Eye (tissue), 1 donor: Measurements from ENCODE around the gene LIPT2.
A peak's percentile ranks its signal among the peaks of the same experiment; 100 is the strongest.

Source experiments
- DNase-seq: peaks from one replicate; pipeline ENCODE4 v3.0.0-alpha.2; 2015

The LIPT2 gene

GRCh38 chr11:74462631-74463030 lies 30.9 kb downstream of the LIPT2 start:
- DNase-seq: no peak

DNA sequence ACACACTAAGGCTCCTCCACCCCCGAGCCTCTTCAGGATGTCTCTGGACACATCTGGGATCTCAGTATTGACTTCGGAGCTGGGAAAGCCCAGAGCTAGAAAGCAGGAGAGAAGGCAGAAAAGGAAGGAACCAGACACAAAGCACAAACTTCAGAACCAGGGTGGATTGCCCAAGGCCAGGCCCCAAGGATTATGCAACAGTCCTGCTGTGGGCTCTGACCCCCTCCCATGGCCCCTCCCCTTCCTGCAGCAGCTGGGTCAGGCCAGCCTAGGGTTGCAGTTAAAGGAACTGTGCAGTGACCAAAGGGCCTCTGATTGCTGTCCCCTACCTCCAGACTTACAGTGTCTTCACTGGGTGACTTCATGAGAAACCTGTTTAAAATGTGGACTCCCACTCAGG lies 31.5 kb downstream of the LIPT2 start:
- DNase-seq: peak; percentile 17

GRCh38 chr11:74460481-74461154 lies 32.9 kb downstream of the LIPT2 start:
- no peak for DNase-seq

DNA sequence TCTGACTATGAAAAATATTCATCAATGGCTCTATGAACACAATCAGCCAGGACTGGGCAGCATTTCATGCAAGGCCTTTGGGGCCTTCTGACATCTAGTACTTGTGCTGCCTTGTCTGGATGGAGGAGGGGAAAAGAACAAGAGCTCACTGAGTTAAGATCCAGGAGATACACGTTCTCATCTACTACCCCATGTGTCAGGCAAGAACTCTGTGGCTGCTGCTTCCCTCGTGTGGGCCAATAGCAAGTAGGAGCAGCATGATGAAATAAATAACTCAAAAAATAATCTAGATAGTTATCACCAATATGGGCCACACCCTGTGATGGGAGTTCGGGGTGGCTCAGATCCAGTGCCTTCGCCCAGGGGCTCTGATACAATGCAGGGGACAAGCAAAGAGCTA lies 33.5 kb downstream of the LIPT2 start:
- no peak for DNase-seq

DNA sequence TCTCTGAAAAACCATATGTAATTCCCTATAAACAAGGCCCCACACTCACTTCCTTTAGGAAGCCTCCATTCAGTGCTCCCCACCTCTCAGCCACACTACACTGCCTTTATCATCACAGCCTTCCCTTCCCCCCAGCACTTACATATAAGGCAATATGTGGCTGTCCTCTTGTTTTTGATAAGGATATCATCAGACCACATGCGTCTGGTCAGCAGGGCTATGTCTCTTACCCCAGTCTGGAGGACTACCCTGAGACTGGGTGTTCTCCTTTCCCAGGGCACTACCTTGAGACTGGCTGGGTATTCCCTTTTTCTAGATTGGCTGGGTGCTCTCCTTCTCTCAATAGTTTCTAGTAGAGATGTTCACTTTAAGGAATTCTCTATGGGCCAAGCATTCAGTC lies 33.9 kb downstream of the LIPT2 start:
- DNase-seq: no peak

DNA sequence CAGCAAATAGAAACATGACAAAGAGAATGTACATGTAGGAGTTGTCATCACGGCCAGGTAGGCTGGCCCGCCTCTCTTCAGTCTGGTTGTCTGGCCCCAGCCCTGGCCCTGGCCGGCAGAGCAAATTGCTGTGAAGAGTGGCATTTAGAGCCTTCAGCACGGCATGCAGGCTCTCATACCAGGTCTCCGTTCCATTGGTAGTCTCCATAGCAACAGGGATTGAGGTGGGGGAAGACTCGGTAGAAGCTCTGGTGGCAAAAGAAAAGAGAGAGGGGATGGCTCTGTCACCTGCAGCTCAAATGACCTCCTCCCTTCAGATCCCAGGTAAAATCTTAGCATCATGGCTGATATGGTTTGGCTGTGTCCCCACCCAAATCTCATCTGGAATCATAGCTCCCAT lies 36.2 kb downstream of the LIPT2 start:
- DNase-seq: no peak

DNA sequence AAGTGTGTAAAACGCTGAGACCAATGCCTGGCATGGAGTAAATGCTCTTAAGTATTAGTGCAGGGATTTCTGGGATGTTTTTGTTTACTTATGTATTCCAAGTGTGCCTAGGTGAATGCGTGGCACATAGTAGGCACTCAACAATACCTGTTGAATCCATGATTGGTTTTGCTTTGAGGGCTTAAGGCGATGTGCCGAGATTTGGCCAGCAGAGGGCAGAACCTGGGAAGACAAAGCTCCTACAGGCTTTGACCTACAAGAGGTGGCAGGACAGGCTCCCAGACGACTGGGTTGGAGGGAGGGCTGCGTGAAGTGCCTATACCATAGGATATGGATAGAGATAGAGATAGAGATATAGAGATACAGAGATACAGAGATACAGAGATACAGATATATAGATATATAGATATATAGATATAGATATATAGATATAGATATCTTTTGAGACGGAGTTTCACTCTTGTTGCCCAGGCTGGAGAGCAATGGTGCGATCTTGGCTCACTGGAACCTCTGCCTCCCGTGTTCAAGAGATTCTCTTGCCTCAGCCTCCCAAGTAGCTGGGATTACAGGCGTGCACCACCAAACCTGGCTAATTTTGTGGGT lies 40.0 kb downstream of the LIPT2 start:
- peak; percentile 71 for DNase-seq

DNA sequence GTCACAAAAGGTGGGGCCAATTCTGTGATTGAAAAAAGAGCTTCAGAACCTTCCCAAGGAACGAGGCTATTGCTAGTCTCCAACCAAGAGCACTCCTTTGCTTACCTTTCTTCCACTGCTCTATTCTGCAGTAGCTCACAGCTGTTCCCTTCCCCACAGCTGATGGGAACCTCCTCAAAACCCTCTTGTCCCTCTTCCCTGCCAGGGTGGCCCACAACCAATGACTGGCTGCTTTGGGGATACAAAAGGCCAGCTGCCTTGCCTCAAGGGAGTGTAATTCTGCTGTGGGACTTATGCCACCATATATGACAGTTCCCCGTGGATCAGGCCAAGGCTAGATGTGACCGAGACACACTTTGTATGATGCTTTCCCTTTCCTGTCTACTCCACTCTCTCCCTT lies 41.2 kb downstream of the LIPT2 start:
- DNase-seq: no peak

- DNase-seq: no peak
Measured at GRCh38 chr11:74450318-74450717, 43.2 kb downstream of the LIPT2 start.

DNA sequence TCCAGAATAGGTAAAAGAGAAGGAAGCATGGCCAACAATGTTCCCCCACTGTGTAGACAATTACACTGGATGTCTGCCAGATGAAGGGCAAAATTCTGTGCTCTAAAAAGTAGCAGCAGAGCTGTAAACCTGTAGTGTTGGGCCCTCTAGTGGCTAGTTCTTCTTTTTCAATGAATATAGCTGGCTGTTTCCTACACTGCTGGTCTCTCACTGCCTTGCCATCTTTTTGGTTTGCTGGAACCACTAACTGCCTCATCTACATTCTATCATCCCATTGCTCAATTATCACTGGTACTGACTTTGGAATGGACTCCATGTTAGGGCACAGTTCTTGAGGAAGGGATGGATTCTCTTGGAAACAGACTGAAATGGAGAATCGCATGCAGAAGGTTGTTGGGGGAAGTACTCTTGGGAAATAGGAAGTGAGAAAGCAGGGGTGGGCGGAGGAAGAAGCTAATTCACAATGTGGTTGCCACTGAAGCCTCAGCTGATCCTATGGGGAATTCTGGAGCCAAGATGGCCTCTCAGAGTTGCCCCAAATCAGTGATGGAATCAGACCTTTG lies 44.1 kb downstream of the LIPT2 start:
- peak; percentile 91 for DNase-seq

DNA sequence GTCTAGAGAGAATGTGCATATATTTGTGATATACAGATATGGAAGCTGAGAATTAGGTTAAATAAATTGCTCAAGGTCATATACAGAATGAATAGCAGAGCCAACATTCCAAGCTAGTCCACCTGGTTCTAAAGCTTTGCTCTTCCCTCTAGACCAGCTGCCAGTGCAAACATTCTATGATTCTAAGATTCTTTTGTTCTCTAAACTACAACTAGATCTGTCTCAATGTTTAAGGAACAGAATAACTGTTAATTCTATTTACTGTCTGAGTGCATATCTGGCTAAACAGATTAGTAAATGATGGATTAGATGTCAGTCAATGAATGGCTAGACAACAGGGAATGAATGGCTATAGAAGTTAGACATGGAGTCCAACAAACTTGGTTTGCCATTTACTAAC lies 45.8 kb downstream of the LIPT2 start:
- no peak for DNase-seq

- DNase-seq: peak; percentile 60
Measured at GRCh38 chr11:74446532-74446938, 47.0 kb downstream of the LIPT2 start.

- no peak for DNase-seq
Measured at GRCh38 chr11:74444173-74444826, 49.2 kb downstream of the LIPT2 start.

DNA sequence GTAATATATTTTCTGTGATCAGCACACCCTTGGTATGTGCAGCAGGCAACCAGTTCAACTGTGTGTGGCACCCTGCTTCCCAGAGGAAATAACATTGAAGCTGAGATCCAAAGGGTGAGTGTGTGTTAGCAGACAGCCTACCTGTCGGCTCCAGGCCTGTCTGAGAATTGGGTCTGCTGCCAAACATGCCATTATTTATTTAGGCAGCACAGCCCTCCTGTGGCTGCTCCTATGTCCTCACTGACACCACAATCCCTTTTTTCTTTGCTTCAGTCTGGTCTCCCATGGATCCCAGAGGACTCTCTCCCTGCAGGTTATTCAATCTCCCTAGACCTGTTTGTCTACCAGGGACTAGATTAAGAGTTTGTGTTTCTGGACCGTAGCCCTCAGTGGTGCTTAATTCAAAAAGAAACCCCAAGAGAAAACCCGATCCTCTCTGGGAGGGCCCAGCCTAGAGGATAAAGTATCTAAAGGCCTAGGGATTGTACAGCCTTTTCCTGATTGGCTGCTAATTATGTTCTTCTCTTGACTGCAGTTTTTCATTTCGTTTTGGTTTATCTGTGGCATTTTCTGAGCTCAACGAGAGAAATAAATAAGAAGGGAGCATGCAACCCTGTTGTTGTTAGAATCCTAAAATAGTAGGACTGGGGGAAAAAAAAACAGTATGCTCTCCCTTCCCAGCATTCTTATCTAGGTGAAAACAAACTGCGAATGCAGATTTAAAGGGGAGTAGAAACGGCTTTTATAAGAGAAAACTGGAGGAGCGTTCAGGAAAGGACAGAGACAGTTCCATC lies 50.3 kb downstream of the LIPT2 start:
- no peak for DNase-seq

DNA sequence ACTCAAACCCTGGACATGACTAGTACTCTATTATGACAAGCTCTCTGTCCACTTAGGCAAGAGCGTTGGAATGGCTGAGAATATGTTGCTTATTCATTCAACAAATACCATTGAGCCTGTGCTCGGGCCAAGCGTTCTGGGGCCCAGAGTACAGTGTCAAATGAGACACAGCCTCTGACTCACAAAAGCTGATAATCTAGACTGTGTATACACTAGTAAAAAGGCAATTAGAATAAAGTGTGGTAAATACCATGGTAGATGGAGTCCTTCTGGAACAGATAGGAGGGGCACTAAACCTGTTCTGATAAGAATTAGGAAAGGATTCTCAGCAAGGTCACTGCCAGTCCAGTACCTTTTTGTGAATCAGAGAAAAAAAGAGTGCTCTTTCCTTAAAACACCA lies 50.9 kb downstream of the LIPT2 start:
- DNase-seq: no peak
